MM.1S (cell line): ENCODE results near the gene XPO4.

ENCODE experiments used
- EZH2 ChIP-seq: fragments of 300-600 bp; sonication (generic); optimal IDR thresholded peaks from 2 replicates; pipeline ENCODE3; 2017; ENCODE audit warnings: low read depth, mild to moderate bottlenecking, antibody characterized with exemption, low read length, mixed read lengths
- EZH2phosphoT487 ChIP-seq: fragments of 300-600 bp; sonication (generic); IDR thresholded peaks from 2 replicates; pipeline ENCODE4 v1.6.1; 2018; ENCODE audit warnings: antibody characterized with exemption, low read length
- TF ChIP-seq, protein P1 (sequence below): fragments of 300-600 bp; sonication (generic); IDR thresholded peaks from 2 replicates; pipeline ENCODE4 v1.5.1; 2016; ENCODE audit warnings: antibody characterized with exemption, low read length, mixed read lengths

DNA sequence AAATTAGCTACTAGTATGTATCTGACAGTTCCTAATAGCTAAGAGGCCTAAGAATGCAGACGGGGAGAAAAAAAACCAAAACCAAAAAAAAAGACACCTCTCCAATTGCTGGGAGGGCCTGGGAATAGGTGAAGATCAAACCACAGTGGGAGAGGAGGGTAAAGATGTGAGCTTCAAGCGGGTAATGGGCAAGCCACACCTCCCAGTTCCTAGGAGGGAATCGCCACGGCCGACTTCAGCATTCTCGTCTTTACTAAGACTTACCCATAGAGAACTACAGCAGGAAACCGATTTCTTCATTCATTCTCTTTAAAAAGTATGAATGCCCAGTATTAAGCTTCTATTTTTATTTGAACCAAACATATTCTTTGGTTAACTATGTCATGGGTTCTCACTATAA lies 123.1 kb downstream of the XPO4 start:
- TF ChIP-seq, protein P1, sequence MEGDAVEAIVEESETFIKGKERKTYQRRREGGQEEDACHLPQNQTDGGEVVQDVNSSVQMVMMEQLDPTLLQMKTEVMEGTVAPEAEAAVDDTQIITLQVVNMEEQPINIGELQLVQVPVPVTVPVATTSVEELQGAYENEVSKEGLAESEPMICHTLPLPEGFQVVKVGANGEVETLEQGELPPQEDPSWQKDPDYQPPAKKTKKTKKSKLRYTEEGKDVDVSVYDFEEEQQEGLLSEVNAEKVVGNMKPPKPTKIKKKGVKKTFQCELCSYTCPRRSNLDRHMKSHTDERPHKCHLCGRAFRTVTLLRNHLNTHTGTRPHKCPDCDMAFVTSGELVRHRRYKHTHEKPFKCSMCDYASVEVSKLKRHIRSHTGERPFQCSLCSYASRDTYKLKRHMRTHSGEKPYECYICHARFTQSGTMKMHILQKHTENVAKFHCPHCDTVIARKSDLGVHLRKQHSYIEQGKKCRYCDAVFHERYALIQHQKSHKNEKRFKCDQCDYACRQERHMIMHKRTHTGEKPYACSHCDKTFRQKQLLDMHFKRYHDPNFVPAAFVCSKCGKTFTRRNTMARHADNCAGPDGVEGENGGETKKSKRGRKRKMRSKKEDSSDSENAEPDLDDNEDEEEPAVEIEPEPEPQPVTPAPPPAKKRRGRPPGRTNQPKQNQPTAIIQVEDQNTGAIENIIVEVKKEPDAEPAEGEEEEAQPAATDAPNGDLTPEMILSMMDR = no peak
- TF ChIP-seq EZH2 (no peak), EZH2phosphoT487 (no peak)
